ENCODE results near the gene OVCA2.
A peak's percentile ranks its signal among the peaks of the same experiment; 100 is the strongest.

The OVCA2 gene

GRCh38 chr17:2015314-2015713, 26.5 kb upstream of the OVCA2 start:
- DNase-seq: no peak

DNA sequence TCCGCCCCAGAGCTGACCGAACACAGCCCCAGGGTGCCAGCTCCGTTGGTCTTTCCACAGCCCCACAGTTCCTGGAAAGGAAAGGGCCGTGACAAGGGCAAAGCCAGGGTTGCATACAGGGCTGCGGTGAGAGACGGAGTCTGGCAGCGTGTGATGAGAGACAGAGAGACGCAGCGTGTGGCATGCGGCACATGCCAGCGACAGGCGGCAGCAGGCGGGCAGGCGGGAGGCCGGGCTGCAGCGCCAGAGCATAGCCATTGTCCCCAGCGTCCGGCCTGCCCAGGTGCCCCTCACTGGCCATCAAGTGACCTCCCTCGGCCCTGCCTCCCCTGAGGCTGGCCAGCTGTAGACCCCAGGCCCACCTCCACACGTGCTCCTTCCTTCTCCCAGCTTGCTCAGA, 25.3 kb upstream of the OVCA2 start:
- no peak for DNase-seq

GRCh38 chr17:2017274-2017941, 24.4 kb upstream of the OVCA2 start:
- DNase-seq: peak; percentile 25

DNA sequence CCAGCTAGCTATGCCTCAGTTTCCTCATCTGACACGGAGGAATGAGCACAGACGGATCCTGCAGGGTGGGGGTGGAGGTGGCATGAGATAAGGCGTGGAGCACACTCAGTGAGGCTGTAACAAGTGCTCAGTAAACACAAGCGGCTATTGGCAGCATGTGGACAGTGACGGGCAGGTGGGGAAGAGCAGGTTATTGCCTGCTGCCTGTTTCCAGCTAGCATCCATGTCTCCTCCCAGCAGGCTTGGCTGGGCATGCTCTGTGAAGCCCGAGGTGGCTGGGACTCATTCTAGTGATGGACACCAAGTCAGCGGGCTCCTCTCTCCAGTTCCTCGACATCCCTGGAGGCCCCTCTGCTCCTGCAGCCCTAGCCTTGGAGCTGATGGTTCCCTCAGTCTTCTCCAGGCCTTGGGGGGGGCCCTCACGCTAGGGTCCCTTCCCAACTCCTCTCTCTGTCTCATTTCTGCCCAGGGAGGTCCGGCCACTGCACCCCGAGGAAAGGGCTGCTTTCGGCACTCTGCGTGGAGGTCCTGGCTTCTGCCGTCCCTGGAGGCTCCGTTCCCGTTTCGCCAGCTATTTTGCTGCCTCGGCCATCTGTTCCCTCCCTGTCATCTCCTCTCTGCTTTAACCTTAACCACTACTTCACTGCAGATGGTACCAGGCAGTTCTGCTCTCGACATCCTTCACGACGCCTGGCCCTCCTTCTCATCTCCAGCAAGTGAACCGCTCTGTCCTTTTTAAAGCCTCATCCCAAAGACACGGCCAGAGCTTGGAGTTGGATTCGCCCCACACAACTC, 22.9 kb upstream of the OVCA2 start:
- DNase-seq: peak; percentile 48

DNA sequence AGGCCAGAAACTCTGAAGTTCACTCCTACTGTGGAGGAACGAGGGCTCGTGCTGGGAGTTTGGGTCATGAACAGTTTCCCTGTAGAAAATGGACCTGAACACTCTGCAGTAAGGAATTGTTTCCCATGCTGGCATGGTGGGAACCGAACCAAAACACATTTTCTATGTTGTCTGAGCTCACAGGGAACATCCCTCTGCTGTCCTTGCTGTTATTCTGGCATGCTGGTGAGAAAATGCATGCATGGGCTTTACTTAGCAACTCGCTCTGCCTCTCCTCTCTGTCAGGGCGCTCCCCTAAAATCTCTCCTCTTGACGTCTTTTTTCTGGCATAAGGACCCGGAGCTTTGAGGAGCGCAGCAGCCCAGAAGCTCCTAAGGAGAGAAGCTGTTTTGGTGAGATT, 22.1 kb upstream of the OVCA2 start:
- DNase-seq: no peak

GRCh38 chr17:2020721-2021120, 21.1 kb upstream of the OVCA2 start:
- no peak for DNase-seq

DNA sequence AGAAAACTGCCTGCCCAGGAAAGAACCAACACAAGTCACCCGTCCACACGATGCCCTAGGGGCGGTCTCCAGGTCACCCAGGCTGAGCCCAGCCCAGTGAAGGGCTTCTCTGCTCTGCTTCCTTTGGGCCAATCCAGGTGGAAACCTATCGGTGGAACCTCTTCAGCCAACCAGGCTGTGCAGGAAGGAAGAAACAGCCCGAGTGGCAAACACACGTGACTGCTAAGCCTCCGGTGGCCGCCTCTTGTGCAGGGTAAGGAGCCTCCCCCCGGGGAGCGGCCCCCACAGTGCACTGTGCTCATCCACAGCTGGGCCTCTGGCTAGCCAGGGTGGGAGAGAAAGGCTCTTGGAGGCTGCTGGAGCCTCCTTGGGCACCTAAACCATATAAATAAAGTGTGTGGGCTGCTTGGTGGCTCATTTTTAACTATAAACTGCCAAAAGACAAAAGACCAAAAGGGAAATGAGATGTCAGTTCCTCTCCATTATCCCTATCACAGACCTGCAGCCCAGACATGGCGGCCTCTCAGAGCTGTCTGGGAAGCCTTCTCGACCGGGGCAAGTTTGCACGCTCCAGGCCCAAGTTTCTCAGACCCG, 19.1 kb upstream of the OVCA2 start:
- no peak for DNase-seq

GRCh38 chr17:2023256-2023655, 18.6 kb upstream of the OVCA2 start:
- DNase-seq: no peak

- DNase-seq: no peak
Observed at GRCh38 chr17:2023692-2024571, 17.9 kb upstream of the OVCA2 start.

- no peak for DNase-seq
Observed at GRCh38 chr17:2024572-2025219, 17.1 kb upstream of the OVCA2 start.

GRCh38 chr17:2025220-2025621, 16.6 kb upstream of the OVCA2 start, which contains the start of gene RTN4RL1:
TSS of gene RTN4RL1 (minus strand) at chr17:2025334. CDS start at chr17:2024865, 469 bp downstream.
- DNase-seq: peak; percentile 73

GRCh38 chr17:2025622-2026309, 16.1 kb upstream of the OVCA2 start:
- DNase-seq: peak; percentile 85

DNA sequence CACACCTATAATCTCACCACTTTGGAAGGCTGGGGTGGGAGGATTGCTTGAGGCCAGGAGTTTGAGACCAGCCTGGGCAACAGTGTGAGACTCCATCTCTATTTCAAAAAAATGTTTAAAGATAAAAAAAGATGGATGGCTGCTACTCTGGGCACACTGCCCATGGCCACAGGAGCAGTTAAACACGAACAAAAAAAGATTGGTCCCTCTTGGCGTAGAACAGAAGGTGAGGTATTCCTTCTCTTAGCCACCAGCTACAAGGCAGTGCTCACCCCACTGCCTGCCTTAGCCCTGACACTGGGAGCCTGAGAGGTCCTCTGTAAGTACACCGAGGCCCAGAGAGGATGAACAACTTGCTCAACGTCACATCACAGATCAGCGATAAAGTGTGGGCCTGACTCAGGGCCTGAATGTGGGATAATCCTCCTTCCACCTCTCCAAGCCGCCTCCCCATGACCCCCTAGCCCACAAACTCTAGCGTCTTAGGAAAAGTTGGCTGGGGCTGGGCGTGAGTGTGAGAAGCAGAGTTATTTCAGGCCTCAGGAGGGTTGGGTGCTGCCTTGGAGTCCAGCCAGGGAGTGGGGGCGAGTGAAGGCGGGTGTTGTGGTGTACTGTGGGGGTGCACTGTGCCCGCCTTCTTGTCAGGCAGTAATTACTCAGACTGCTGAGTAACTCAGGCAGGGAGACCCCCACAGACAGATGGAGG, 14.1 kb upstream of the OVCA2 start:
- no peak for DNase-seq

DNA sequence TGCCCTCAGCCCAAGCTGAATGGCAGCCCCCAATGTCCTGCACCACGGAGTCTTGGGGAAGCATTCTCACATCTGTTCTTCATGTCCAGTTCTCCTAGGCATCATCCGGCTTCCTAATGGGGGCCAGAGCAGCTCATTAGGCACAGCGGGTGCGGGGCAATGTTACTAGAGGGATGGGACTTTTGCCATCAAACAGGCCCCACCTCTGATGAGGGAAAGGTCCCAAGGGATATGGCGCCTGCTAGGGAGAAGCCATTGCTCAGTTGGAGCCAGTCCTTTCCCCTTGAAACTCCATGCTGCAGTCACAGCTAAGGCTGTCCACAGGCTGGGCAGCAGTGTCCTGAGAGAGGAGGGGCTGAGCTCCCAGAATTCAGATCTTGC, 13.6 kb upstream of the OVCA2 start:
- DNase-seq: no peak

- DNase-seq: no peak
Observed at GRCh38 chr17:2028737-2029136, 13.1 kb upstream of the OVCA2 start.

DNA sequence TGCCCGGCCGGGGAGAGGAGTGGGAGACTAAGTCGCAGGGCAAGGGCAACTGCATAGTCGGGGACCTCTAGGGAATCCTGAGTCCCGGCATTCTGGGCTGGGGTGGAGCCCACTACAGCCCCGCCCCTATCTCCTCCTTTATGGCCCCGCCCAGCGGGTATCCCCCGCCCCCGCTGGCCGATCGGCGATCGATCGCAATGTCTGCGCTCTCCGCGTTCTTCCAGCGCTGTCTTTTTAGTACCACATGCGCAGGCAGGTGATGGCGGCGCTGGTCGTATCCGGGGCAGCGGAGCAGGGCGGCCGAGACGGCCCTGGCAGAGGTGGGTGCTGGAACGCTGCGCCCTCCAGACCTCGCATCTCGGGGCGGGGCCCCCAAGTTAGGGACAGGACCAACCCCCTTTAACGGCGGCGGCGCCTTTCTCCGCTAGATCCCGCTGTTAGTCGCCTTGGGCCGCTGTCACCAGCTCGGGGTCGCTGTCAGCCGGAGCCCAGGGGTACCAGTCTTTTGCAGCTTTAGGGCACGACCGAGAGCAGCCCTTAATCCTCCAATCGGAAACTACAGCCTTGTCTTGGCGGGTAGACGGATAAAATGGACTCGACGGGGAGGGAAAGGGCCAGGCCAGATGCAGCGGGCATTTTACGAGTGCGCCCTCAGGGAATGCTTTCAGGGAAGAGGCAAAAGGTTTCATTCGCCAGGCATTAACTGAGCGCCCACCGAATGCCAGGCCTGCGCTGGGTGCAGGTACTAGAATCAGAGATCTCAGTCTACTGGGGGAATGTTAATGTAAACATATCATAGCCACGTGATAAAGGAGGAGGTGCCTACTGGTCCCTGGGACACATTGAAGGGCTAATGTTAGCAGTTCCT, 11.7 kb upstream of the OVCA2 start, which contains the start of gene DPH1:
Gene DPH1, plus strand, starts transcription at position 243 of the 868 bp plus-strand sequence. Its CDS starts 17 bp downstream, at position 260.
- peak; percentile 83 for DNase-seq

DNA sequence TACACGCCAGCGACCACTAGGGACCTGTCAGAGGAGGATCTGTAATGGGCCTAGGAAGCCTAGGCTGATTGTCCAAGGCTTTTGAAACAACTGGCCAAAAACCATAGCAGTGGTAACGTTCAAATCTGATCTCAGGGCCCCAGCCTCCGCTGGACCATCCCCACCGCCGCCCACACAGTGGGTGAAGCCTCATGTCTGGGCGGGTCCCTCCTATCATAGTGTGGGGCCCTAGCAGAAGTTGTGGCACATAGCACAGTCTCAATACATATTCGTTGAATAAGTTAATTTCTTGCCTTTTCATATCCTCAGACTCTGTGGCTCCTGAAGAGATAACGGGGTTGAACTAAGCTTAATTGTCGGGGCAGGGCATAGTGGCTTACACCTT, 11.1 kb upstream of the OVCA2 start:
- DNase-seq: no peak

DNA sequence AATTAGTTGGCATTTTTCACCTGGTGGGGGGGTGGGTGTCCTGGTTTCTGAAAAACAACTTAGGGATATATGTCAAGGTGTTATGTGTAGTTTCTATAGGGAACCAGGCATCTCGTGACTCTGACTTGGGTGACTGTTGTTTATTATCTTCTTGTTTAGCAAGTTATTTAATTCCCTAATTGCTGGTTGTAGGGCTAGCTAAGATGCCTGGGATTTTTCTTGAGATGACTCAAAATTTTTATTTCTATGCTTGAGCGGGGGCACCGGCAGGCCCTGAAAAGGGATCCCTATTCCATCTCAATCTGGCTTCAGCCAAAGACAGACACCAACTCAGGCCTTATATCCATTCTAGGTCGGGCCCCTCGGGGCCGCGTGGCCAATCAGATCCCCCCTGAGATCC, 8.7 kb upstream of the OVCA2 start:
- DNase-seq: no peak

DNA sequence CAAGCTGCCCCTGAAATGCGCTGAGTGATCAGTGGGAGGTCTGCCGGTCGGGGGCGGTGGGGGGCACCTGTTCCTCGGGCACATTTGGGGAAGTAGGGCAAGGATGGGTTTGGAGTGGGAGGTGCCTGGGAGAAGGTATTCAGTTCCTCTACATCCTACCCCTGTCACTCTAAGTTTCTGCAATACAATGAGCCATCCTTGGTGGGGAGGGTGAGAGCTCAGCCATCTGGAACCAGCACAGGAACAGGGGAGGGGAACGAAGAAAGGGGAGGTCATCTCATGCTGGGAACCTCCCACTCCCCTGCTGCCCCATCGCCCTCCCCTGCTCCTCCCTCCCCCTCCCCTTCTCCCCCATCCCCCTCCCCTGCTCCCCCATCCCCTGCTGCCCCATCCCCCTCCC, 7.7 kb upstream of the OVCA2 start:
- peak; percentile 31 for DNase-seq

Data from NCI-H1694 treated with DMSO at 0.1 percent for 48 hours (cell line).